Measurements from ENCODE around the gene YPEL3.

YPEL3 gene

DNA sequence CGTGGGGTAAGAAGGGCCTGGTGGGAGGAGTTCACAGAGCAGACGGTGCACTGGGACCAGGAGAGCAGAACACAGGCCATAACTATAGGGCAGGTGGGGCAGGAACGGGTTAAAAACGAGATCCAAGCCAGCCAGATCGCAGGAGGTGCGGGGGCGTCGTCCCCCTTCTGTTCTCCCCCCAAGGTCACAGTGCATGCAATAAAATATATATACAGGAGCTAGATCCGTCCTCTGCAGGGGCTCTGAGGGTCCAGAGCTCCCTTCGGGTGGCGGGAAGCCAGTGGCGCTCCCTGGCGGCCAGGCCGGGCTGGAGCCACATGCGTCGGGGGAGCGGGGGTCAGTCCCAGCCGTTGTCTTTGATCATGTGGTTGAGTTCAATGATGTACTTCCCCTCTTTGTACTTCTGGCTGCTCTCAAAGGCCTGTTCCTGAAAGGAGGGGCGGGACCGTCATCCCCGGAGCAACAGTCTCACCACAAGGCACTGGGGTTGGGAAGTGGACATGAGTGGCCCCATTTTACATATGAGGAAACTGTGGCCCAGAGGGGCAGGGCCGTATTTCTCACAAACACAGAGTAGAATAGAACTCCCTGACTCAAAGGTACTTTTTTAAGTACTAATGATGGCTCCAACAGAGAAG lies 3.5 kb downstream of the YPEL3 start (continued):
- TF ChIP-seq, protein P1, sequence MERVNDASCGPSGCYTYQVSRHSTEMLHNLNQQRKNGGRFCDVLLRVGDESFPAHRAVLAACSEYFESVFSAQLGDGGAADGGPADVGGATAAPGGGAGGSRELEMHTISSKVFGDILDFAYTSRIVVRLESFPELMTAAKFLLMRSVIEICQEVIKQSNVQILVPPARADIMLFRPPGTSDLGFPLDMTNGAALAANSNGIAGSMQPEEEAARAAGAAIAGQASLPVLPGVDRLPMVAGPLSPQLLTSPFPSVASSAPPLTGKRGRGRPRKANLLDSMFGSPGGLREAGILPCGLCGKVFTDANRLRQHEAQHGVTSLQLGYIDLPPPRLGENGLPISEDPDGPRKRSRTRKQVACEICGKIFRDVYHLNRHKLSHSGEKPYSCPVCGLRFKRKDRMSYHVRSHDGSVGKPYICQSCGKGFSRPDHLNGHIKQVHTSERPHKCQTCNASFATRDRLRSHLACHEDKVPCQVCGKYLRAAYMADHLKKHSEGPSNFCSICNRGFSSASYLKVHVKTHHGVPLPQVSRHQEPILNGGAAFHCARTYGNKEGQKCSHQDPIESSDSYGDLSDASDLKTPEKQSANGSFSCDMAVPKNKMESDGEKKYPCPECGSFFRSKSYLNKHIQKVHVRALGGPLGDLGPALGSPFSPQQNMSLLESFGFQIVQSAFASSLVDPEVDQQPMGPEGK (tag by site-specific recombination; IDR thresholded peaks at IDR 0.05), result peak; percentile 95
- TF ChIP-seq ZNF830 (tag by site-specific recombination; IDR thresholded peaks at IDR 0.05; ENCODE audit: low read depth) (no peak), KLF10 (tag by site-specific recombination; IDR thresholded peaks at IDR 0.05) (peak; percentile 41; the same call in 1 of the 2 replicates), ZNF585B (tag by site-specific recombination; IDR thresholded peaks at IDR 0.05) (no peak), ZFP3 (tag by site-specific recombination; IDR thresholded peaks at IDR 0.05; ENCODE audit: low read depth) (no peak), ZFHX2 (tag by site-specific recombination; conservative IDR thresholded peaks at IDR 0.05) (peak; percentile 78; the same call in 1 of the 2 replicates), ZNF561 (tag by site-specific recombination; IDR thresholded peaks at IDR 0.05; ENCODE audit: borderline replicate concordance) (peak; percentile 19; the same call in 1 of the 2 replicates), ZNF623 (tag by site-specific recombination; IDR thresholded peaks at IDR 0.05) (peak; percentile 90), KLF9 (tag by site-specific recombination; IDR thresholded peaks at IDR 0.05; ENCODE audit: low read depth) (peak; percentile 46; the same call in 1 of the 2 replicates), ZNF76 (tag by site-specific recombination; IDR thresholded peaks at IDR 0.05; ENCODE audit: borderline replicate concordance, low read depth) (peak; percentile 41; the same call in 1 of the 2 replicates), ZFP69B (tag by site-specific recombination; IDR thresholded peaks at IDR 0.05) (no peak; the same call in 1 of the 2 replicates), ZNF302 (tag by site-specific recombination; IDR thresholded peaks at IDR 0.05; ENCODE audit: low read depth) (no peak), ZNF785 (tag by site-specific recombination; IDR thresholded peaks at IDR 0.05) (peak; percentile 59; the same call in 1 of the 2 replicates), SETDB1 (IDR thresholded peaks at IDR 0.05; ENCODE audit: insufficient read length, low read length) (no peak), ZNF37A (tag by site-specific recombination; IDR thresholded peaks at IDR 0.05) (no peak), IKZF3 (tag by site-specific recombination; IDR thresholded peaks at IDR 0.05) (peak; percentile 76), ZNF501 (tag by site-specific recombination; IDR thresholded peaks at IDR 0.05) (no peak)
- TF ChIP-seq, protein P2, sequence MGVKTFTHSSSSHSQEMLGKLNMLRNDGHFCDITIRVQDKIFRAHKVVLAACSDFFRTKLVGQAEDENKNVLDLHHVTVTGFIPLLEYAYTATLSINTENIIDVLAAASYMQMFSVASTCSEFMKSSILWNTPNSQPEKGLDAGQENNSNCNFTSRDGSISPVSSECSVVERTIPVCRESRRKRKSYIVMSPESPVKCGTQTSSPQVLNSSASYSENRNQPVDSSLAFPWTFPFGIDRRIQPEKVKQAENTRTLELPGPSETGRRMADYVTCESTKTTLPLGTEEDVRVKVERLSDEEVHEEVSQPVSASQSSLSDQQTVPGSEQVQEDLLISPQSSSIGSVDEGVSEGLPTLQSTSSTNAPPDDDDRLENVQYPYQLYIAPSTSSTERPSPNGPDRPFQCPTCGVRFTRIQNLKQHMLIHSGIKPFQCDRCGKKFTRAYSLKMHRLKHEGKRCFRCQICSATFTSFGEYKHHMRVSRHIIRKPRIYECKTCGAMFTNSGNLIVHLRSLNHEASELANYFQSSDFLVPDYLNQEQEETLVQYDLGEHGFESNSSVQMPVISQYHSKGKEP (tag by site-specific recombination; IDR thresholded peaks at IDR 0.05), result peak; percentile 69; the same call in 1 of the 2 replicates
- TF ChIP-seq, protein P3, sequence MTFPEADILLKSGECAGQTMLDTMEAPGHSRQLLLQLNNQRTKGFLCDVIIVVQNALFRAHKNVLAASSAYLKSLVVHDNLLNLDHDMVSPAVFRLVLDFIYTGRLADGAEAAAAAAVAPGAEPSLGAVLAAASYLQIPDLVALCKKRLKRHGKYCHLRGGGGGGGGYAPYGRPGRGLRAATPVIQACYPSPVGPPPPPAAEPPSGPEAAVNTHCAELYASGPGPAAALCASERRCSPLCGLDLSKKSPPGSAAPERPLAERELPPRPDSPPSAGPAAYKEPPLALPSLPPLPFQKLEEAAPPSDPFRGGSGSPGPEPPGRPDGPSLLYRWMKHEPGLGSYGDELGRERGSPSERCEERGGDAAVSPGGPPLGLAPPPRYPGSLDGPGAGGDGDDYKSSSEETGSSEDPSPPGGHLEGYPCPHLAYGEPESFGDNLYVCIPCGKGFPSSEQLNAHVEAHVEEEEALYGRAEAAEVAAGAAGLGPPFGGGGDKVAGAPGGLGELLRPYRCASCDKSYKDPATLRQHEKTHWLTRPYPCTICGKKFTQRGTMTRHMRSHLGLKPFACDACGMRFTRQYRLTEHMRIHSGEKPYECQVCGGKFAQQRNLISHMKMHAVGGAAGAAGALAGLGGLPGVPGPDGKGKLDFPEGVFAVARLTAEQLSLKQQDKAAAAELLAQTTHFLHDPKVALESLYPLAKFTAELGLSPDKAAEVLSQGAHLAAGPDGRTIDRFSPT (tag by site-specific recombination; IDR thresholded peaks at IDR 0.05), result 0 out of 2 replicates have a peak, but pooled peaks have one; percentile 3
- TF ChIP-seq, protein P4, sequence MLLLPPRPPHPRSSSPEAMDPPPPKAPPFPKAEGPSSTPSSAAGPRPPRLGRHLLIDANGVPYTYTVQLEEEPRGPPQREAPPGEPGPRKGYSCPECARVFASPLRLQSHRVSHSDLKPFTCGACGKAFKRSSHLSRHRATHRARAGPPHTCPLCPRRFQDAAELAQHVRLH (tag by site-specific recombination; IDR thresholded peaks at IDR 0.05), result peak; percentile 40; the same call in 1 of the 2 replicates
- TF ChIP-seq, protein P5, sequence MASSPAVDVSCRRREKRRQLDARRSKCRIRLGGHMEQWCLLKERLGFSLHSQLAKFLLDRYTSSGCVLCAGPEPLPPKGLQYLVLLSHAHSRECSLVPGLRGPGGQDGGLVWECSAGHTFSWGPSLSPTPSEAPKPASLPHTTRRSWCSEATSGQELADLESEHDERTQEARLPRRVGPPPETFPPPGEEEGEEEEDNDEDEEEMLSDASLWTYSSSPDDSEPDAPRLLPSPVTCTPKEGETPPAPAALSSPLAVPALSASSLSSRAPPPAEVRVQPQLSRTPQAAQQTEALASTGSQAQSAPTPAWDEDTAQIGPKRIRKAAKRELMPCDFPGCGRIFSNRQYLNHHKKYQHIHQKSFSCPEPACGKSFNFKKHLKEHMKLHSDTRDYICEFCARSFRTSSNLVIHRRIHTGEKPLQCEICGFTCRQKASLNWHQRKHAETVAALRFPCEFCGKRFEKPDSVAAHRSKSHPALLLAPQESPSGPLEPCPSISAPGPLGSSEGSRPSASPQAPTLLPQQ (tag by site-specific recombination; IDR thresholded peaks at IDR 0.05), result no peak
- TF ChIP-seq, protein P6, sequence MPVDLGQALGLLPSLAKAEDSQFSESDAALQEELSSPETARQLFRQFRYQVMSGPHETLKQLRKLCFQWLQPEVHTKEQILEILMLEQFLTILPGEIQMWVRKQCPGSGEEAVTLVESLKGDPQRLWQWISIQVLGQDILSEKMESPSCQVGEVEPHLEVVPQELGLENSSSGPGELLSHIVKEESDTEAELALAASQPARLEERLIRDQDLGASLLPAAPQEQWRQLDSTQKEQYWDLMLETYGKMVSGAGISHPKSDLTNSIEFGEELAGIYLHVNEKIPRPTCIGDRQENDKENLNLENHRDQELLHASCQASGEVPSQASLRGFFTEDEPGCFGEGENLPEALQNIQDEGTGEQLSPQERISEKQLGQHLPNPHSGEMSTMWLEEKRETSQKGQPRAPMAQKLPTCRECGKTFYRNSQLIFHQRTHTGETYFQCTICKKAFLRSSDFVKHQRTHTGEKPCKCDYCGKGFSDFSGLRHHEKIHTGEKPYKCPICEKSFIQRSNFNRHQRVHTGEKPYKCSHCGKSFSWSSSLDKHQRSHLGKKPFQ (tag by site-specific recombination; IDR thresholded peaks at IDR 0.05), result no peak
- TF ChIP-seq, protein P7, sequence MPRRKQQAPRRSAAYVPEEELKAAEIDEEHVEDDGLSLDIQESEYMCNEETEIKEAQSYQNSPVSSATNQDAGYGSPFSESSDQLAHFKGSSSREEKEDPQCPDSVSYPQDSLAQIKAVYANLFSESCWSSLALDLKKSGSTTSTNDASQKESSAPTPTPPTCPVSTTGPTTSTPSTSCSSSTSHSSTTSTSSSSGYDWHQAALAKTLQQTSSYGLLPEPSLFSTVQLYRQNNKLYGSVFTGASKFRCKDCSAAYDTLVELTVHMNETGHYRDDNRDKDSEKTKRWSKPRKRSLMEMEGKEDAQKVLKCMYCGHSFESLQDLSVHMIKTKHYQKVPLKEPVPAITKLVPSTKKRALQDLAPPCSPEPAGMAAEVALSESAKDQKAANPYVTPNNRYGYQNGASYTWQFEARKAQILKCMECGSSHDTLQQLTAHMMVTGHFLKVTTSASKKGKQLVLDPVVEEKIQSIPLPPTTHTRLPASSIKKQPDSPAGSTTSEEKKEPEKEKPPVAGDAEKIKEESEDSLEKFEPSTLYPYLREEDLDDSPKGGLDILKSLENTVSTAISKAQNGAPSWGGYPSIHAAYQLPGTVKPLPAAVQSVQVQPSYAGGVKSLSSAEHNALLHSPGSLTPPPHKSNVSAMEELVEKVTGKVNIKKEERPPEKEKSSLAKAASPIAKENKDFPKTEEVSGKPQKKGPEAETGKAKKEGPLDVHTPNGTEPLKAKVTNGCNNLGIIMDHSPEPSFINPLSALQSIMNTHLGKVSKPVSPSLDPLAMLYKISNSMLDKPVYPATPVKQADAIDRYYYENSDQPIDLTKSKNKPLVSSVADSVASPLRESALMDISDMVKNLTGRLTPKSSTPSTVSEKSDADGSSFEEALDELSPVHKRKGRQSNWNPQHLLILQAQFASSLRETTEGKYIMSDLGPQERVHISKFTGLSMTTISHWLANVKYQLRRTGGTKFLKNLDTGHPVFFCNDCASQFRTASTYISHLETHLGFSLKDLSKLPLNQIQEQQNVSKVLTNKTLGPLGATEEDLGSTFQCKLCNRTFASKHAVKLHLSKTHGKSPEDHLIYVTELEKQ (tag by site-specific recombination; IDR thresholded peaks at IDR 0.05; ENCODE audit: borderline replicate concordance), result 0 out of 2 replicates have a peak, but pooled peaks have one; percentile 28
- TF ChIP-seq, protein P8, sequence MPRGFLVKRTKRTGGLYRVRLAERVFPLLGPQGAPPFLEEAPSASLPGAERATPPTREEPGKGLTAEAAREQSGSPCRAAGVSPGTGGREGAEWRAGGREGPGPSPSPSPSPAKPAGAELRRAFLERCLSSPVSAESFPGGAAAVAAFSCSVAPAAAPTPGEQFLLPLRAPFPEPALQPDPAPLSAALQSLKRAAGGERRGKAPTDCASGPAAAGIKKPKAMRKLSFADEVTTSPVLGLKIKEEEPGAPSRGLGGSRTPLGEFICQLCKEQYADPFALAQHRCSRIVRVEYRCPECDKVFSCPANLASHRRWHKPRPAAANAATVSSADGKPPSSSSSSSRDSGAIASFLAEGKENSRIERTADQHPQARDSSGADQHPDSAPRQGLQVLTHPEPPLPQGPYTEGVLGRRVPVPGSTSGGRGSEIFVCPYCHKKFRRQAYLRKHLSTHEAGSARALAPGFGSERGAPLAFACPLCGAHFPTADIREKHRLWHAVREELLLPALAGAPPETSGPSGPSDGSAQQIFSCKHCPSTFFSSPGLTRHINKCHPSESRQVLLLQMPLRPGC (tag by site-specific recombination; IDR thresholded peaks at IDR 0.05), result peak; percentile 32; the same call in 1 of the 2 replicates

Measured in HEK293 (cell line).